Sigmoid colon (tissue), 7 donors: Measurements from ENCODE around the gene PCDHGA2. TPM values are rescaled to one million over a fixed set of nuclear protein-coding genes. Genes with fewer than 3 reads are reported as not detected.

Source experiments
- DNase-seq: peaks from one replicate; pipeline ENCODE4 v3.0.0-alpha.2; 2019
- H3K27ac ChIP-seq, 4 donors: fragments of 200-600 bp; sonication (generic); one replicate each; pipeline ENCODE4 v1.5.1; 2016 to 2019; ENCODE audit warnings: mild to moderate bottlenecking in 1 of 4
- H3K27me3 ChIP-seq, 3 donors: fragments of 200-600 bp; sonication (generic); one replicate each; pipeline ENCODE4 v1.5.1; 2019; ENCODE audit warnings: mild to moderate bottlenecking in 1 of 3
- H3K36me3 ChIP-seq, 4 donors: fragments of 200-600 bp; sonication (generic); one replicate each; pipeline ENCODE4 v1.5.1; 2016 to 2019
- H3K4me1 ChIP-seq, 4 donors: fragments of 200-600 bp; sonication (generic); one replicate each; pipeline ENCODE4 v1.5.1; 2017 to 2019
- H3K4me3 ChIP-seq, 4 donors: fragments of 200-600 bp; sonication (generic); one replicate each; pipeline ENCODE4 v1.5.1; 2017 to 2019; ENCODE audit warnings: mild to moderate bottlenecking in 2 of 4, moderate library complexity in 1 of 4
- H3K9me3 ChIP-seq, 4 donors: fragments of 200-600 bp in 3 of 4; sonication (generic) in 3 of 4; one replicate each; pipeline versions ENCODE4 v1.5.1 to v1.6.1; 2013 to 2019
- EP300 ChIP-seq, 4 donors: sonication (generic); formaldehyde crosslinking; IDR thresholded peaks; one replicate each; pipeline ENCODE4 v1.6.1; 2017; ENCODE audit warnings: antibody characterized with exemption in 4 of 4
- POLR2A ChIP-seq, 2 donors: fragments of 450-650 bp; IDR thresholded peaks; one replicate each; pipeline ENCODE4 v1.6.1; 2016; ENCODE audit warnings: antibody characterized with exemption in 2 of 2, mild to moderate bottlenecking in 2 of 2, moderate library complexity in 2 of 2
- POLR2AphosphoS5 ChIP-seq, 4 donors: sonication (generic); formaldehyde crosslinking; IDR thresholded peaks; one replicate each; pipeline ENCODE4 v1.6.1; 2017; ENCODE audit warnings: antibody characterized with exemption in 4 of 4
- WGBS, 2 donors: extraction: QIAGEN DNeasy Blood & Tissue Kit; methylation state at CpG; one replicate each; pipeline ENCODE4 v1.1.7; 2013; 5-methylcytosine and 5-hydroxymethylcytosine counted together
- intact Hi-C: fragments of 100-400 bp; cut with DNase I; formaldehyde crosslinking; loops from one replicate; pipeline ENCODE4 v1.15.1; 2023
- polyA plus RNA-seq, 3 donors: library from polyadenylated mRNA; stranded (reverse); fragments of 200-250 nt; gene quantifications; one replicate each; pipeline ENCODE4 v1.2.3, GENCODE V29; 2013
- total RNA-seq, 4 donors: library from RNA; depleted of rRNA; stranded (reverse); fragments of >200 nt; gene quantifications; one replicate each; pipeline ENCODE4 v1.1.0, GENCODE V29; 2016
- TF ChIP-seq, protein P1 (sequence below), 4 experiments: fragments of 450-650 bp in 3 of 4; fragments of 200-600 bp in 1 of 4; IDR thresholded peaks; one replicate each; pipeline ENCODE4 v1.5.1; 2016 to 2019; ENCODE audit warnings: antibody characterized with exemption in 4 of 4, mild to moderate bottlenecking in 3 of 4, moderate library complexity in 2 of 4
- donor health status: healthy with polysubstance abuse.
- donor health status: Bipolar disorder and iron deficiency.
- donor health status: healthy.

Gene PCDHGA2
- total and polyA plus RNA-seq, 7 donors = 0.47 to 4.9 (median 3.6) TPM; not detected in 2

DNA sequence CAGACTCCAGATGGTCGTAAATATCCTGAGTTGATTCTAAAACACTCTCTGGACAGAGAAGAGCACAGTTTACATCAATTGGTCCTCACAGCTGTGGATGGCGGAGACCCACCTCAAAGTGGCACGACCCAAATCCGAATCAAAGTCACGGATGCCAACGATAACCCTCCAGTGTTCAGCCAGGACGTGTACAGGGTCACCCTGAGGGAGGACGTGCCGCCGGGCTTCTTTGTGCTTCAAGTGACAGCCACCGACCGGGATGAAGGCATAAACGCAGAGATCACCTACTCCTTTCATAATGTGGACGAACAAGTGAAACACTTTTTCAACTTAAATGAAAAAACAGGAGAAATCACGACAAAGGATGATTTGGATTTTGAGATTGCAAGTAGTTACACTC lies 22.1 kb downstream of the PCDHGA2 start:
- Histone ChIP-seq H3K27ac (no peak overlapping the region), H3K36me3 (no peaks in the 10 kb centered on the region), H3K4me1 (no peaks in the 10 kb centered on the region), H3K9me3 (peaks cover 50 to 96% (median 70%) of the 10 kb centered on the region in 4 donors), H3K4me3 (no peak overlapping the region), H3K27me3 (peaks cover 0 to 5% (median 4%) of the 10 kb centered on the region in 3 donors)
- intact Hi-C loops = no loop called here
- TF ChIP-seq EP300 (IDR thresholded peaks at IDR 0.05) (no peak), POLR2AphosphoS5 (IDR thresholded peaks at IDR 0.05) (no peak), POLR2A (IDR thresholded peaks at IDR 0.05) (no peak)
- TF ChIP-seq, protein P1, sequence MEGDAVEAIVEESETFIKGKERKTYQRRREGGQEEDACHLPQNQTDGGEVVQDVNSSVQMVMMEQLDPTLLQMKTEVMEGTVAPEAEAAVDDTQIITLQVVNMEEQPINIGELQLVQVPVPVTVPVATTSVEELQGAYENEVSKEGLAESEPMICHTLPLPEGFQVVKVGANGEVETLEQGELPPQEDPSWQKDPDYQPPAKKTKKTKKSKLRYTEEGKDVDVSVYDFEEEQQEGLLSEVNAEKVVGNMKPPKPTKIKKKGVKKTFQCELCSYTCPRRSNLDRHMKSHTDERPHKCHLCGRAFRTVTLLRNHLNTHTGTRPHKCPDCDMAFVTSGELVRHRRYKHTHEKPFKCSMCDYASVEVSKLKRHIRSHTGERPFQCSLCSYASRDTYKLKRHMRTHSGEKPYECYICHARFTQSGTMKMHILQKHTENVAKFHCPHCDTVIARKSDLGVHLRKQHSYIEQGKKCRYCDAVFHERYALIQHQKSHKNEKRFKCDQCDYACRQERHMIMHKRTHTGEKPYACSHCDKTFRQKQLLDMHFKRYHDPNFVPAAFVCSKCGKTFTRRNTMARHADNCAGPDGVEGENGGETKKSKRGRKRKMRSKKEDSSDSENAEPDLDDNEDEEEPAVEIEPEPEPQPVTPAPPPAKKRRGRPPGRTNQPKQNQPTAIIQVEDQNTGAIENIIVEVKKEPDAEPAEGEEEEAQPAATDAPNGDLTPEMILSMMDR (IDR thresholded peaks at IDR 0.05) = no peak
- 42 to 61% methylated on average over 15 of the region's 15 CpGs for WGBS, 2 donors
- no peak for DNase-seq

DNA sequence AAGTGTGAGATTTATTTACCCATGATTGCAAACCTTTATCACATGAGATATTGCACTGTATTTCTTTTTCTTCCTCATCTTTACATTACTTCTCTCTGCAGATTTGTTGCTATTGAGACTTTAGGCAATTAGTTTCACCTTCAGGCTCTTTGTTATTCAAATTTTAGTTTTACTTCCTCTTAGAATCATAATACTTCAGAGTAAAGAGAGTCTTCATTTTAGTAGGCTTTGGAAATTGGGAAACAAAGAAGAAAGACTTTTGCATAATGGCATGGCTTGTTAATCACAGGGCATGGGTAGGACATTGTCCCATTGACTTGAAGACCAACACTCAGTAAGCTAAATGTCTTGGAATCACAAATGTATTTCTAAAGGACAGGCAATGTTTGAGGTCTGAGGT lies 24.2 kb downstream of the PCDHGA2 start:
- Histone ChIP-seq H3K36me3 (no peaks in the 10 kb centered on the region), H3K4me1 (no peaks in the 10 kb centered on the region), H3K27ac (no peak overlapping the region), H3K27me3 (peaks cover 0 to 13% (median 4%) of the 10 kb centered on the region in 3 donors), H3K4me3 (no peak overlapping the region), H3K9me3 (peaks cover 41 to 96% (median 67%) of the 10 kb centered on the region in 4 donors)
- intact Hi-C loops = no loop called here
- TF ChIP-seq, protein P1 (IDR thresholded peaks at IDR 0.05) = no peak
- TF ChIP-seq POLR2A (IDR thresholded peaks at IDR 0.05) = no peak
- TF ChIP-seq POLR2AphosphoS5 (IDR thresholded peaks at IDR 0.05) = no peak
- TF ChIP-seq EP300 (IDR thresholded peaks at IDR 0.05) = no peak
- DNase-seq = no peak

DNA sequence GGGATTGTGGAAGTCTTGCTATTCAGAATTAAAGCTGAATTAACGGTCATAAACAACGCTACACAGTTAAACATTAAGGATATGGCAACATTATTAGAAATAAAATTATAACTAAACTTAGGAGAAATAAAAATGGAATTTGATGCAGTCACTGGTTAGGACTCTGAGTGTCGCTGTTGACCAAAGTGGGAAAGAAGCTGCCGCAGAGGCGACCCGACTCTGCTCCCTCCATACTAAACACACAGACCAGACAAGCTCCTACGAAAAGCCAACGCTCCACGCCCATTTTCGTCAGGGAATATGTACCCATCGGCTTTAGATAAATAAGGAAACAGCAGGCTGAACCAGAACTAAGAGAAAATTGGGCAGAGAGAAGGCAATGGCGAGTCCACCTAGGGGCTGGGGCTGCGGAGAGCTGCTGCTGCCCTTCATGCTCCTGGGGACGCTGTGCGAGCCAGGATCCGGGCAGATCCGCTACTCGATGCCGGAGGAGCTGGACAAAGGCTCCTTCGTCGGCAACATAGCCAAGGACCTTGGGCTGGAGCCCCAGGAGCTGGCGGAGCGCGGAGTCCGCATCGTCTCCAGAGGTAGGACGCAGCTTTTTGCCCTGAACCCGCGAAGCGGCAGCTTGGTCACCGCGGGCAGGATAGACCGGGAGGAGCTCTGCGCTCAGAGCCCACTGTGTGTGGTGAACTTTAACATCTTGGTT lies 25.5 kb downstream of the PCDHGA2 start, which contains the start of gene PCDHGA5:
Gene PCDHGA5, plus strand, starts transcription at position 211 of the 709 bp plus-strand sequence. Its CDS starts 169 bp downstream, at position 380.
- Histone ChIP-seq H3K4me3 (peak within 1 kb of the TSS in 2 of 4 donors; percentile 12 to 17), H3K27ac (no peak within 1 kb of the TSS), H3K36me3 (no peaks in the 10 kb centered on the region), H3K9me3 (peaks cover 41 to 92% (median 61%) of the 10 kb centered on the region in 4 donors), H3K27me3 (peaks cover 0 to 13% (median 4%) of the 10 kb centered on the region in 3 donors), H3K4me1 (no peaks in the 10 kb centered on the region)
- 23 to 51% methylated on average over 34 of the region's 34 CpGs for whole genome bisulfite sequencing, 2 donors
- intact Hi-C loops = no loop called here
- TF ChIP-seq, protein P1 (IDR thresholded peaks at IDR 0.05) = no peak
- TF ChIP-seq POLR2AphosphoS5 (IDR thresholded peaks at IDR 0.05) (no peak), POLR2A (IDR thresholded peaks at IDR 0.05) (no peak), EP300 (IDR thresholded peaks at IDR 0.05) (no peak)
- DNase-seq = no peak

DNA sequence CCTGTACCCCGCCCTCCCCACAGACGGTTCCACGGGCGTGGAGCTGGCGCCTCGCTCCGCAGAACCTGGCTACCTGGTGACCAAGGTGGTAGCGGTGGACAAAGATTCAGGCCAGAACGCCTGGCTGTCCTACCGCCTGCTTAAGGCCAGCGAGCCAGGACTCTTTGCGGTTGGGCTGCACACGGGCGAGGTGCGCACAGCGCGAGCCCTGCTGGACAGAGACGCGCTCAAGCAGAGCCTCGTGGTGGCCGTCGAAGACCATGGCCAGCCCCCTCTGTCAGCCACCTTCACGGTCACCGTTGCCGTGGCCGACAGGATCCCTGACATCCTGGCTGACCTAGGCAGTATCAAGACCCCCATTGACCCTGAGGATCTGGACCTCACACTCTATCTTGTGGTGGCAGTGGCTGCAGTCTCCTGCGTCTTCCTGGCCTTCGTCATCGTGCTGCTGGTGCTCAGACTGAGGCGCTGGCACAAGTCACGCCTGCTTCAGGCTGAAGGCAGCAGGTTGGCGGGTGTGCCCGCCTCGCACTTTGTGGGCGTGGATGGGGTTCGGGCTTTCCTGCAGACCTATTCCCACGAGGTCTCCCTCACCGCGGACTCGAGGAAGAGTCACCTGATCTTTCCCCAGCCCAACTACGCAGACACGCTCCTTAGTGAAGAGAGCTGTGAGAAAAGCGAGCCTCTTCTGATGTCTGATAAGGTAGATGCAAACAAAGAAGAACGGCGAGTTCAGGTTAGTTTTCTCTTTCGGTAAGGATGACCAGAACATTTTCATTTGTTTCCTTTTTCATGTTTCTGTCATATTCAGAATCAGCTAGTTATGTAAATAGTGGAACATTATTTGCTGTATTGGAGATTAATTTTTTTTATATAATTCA lies 27.7 kb downstream of the PCDHGA2 start:
- 39 to 61% methylated on average over 46 of the region's 46 CpGs for WGBS, 2 donors
- no peaks in the 10 kb centered on the region for H3K4me1 ChIP-seq
- peaks cover 34 to 92% (median 61%) of the 10 kb centered on the region in 4 donors for H3K9me3 ChIP-seq
- no peaks in the 10 kb centered on the region for H3K36me3 ChIP-seq
- H3K4me3 ChIP-seq = no peak overlapping the region
- no peak for TF ChIP-seq EP300 (IDR thresholded peaks at IDR 0.05)
- TF ChIP-seq, protein P1 (IDR thresholded peaks at IDR 0.05) = no peak
- TF ChIP-seq POLR2AphosphoS5 (IDR thresholded peaks at IDR 0.05) = no peak
- TF ChIP-seq POLR2A (IDR thresholded peaks at IDR 0.05) = no peak
- no peak for DNase-seq
- intact Hi-C loops = no loop called here
- peaks cover 0 to 7% (median 4%) of the 10 kb centered on the region in 3 donors for H3K27me3 ChIP-seq
- H3K27ac ChIP-seq = no peak overlapping the region
